Gastroesophageal sphincter (tissue), 4 donors: Measurements from ENCODE around the gene ENO3. TPM values are rescaled to one million over a fixed set of nuclear protein-coding genes. Genes with fewer than 3 reads are reported as not detected.

Source experiments
- ATAC-seq: fragments of 150-250 bp; one replicate; pipeline ENCODE4 v1.9.1; 2016; ENCODE audit warnings: mild to moderate bottlenecking, moderate library complexity
- H3K27ac ChIP-seq, 4 donors: fragments of 200-600 bp; sonication (generic) in 3 of 4; 1 replicate in 3 of 4; 2 replicates in 1 of 4; pipeline ENCODE4 v1.5.1; 2016 to 2019
- H3K27me3 ChIP-seq: fragments of 200-600 bp; sonication (generic); one replicate; pipeline ENCODE4 v1.5.1; 2019
- H3K36me3 ChIP-seq, 2 donors: fragments of 200-600 bp; sonication (generic); one replicate each; pipeline ENCODE4 v1.5.1; 2019; ENCODE audit warnings: control low read depth in 1 of 2
- H3K4me1 ChIP-seq, 3 donors: fragments of 200-600 bp; sonication (generic); 1 replicate in 2 of 3; 2 replicates in 1 of 3; pipeline ENCODE4 v1.5.1; 2016 to 2019; ENCODE audit warnings: control low read depth in 2 of 3
- H3K4me3 ChIP-seq, 2 donors: fragments of 200-600 bp; sonication (generic); one replicate each; pipeline ENCODE4 v1.5.1; 2019; ENCODE audit warnings: mild to moderate bottlenecking in 1 of 2, moderate library complexity in 1 of 2
- H3K9me3 ChIP-seq, 3 donors: fragments of 200-600 bp; sonication (generic); one replicate each; pipeline ENCODE4 v1.5.1; 2017 to 2019; ENCODE audit warnings: control low read depth in 2 of 3
- CTCF ChIP-seq, 4 experiments: fragments of 200-600 bp in 2 of 4; fragments of 450-650 bp in 2 of 4; sonication (generic) in 1 of 4; IDR thresholded peaks; one replicate each; pipeline ENCODE4 v1.5.1; 2017 to 2019; ENCODE audit warnings: antibody characterized with exemption in 4 of 4, mild to moderate bottlenecking in 2 of 4, moderate library complexity in 2 of 4
- EP300 ChIP-seq: sonication (generic); formaldehyde crosslinking; IDR thresholded peaks from one replicate; pipeline ENCODE4 v1.6.1; 2017; ENCODE audit warnings: antibody characterized with exemption, mild to moderate bottlenecking
- POLR2A ChIP-seq, 2 donors: fragments of 450-650 bp; IDR thresholded peaks; one replicate each; pipeline ENCODE4 v1.6.1; 2017; ENCODE audit warnings: antibody characterized with exemption in 2 of 2, mild to moderate bottlenecking in 2 of 2, moderate library complexity in 1 of 2
- POLR2AphosphoS5 ChIP-seq: sonication (generic); formaldehyde crosslinking; IDR thresholded peaks from one replicate; pipeline ENCODE4 v1.6.1; 2017; ENCODE audit warnings: antibody characterized with exemption
- WGBS, 2 donors: methylation state at CpG; one replicate each; pipeline ENCODE4 v1.1.5; 2018; ENCODE audit warnings: low coverage in 1 of 2; 5-methylcytosine and 5-hydroxymethylcytosine counted together
- small RNA-seq, 4 donors: library from RNA; depleted of rRNA; stranded (forward); fragments of <200 nt; gene quantifications; one replicate each; pipeline ENCODE3, GENCODE V24; 2016
- total RNA-seq, 4 donors: library from RNA; depleted of rRNA; stranded (reverse); fragments of >200 nt; gene quantifications; one replicate each; pipeline ENCODE4 v1.1.0, GENCODE V29; 2016

Gene ENO3
- total RNA-seq, 4 donors from 2014 or later: 1.5 to 16.2 (median 7.6) TPM

GRCh38 chr17:5000237-5000639, 49.3 kb downstream of the ENO3 start:
- peak overlapping the region; percentile 4 to 94 (median 87) for H3K27ac ChIP-seq
- WGBS, 2 donors: 40% methylated on average over 3 of the region's 11 CpGs; no CpG with 5 or more reads in 1 of the 2 donors
- ATAC-seq: peak; percentile 65
- peaks cover 0 to 47% of the 10 kb centered on the region in 2 donors for H3K36me3 ChIP-seq
- H3K9me3 ChIP-seq: no peaks in the 10 kb centered on the region
- no peaks in the 10 kb centered on the region for H3K27me3 ChIP-seq
- peak; percentile 85 for TF ChIP-seq POLR2AphosphoS5
- TF ChIP-seq EP300: no peak
- peak overlapping the region; percentile 57 to 84 for H3K4me3 ChIP-seq
- peaks cover 0 to 42% (median 24%) of the 10 kb centered on the region in 3 donors for H3K4me1 ChIP-seq

GRCh38 chr17:5002121-5002788, 51.3 kb downstream of the ENO3 start:
- Histone ChIP-seq H3K9me3 (no peaks in the 10 kb centered on the region), H3K27me3 (no peaks in the 10 kb centered on the region), H3K27ac (no peak overlapping the region), H3K36me3 (peaks cover 0 to 67% of the 10 kb centered on the region in 2 donors), H3K4me3 (no peak overlapping the region), H3K4me1 (peaks cover 0 to 34% (median 18%) of the 10 kb centered on the region in 3 donors)
- no peak for ATAC-seq
- TF ChIP-seq EP300 (no peak), CTCF (IDR thresholded peaks at IDR 0.05) (no peak), POLR2A (IDR thresholded peaks at IDR 0.05) (no peak), POLR2AphosphoS5 (no peak)
- WGBS, 2 donors: 87% methylated on average over 3 of the region's 20 CpGs; no CpG with 5 or more reads in 1 of the 2 donors

- no peak for TF ChIP-seq POLR2A (IDR thresholded peaks at IDR 0.05)
- no peak for TF ChIP-seq POLR2AphosphoS5
- TF ChIP-seq EP300: no peak
- TF ChIP-seq CTCF (IDR thresholded peaks at IDR 0.05): no peak
- Histone ChIP-seq H3K27ac (no peak overlapping the region), H3K4me3 (no peak overlapping the region), H3K9me3 (no peaks in the 10 kb centered on the region), H3K36me3 (peaks cover 0 to 78% of the 10 kb centered on the region in 2 donors), H3K27me3 (no peaks in the 10 kb centered on the region), H3K4me1 (peaks cover 0 to 33% (median 18%) of the 10 kb centered on the region in 3 donors)
- 90 to 98% methylated on average over 7 of the region's 18 CpGs for WGBS, 2 donors
- no peak for ATAC-seq
Measured at GRCh38 chr17:5003214-5003867, 52.4 kb downstream of the ENO3 start.

Small RNA genes within 50 kb of the gene (small RNA-seq; reads per million reads assigned to genes)
- gene MIR6864 (0 to 0.26 (median 0.04) reads per million in 4 donors), gene MIR6865 (0 to 0.12 (median 0) reads per million in 4 donors)

Other genes with a start within 250 kb of the ENO3 start
- 10 to 100 TPM; 23.7 to 53.4 (median 28.5) TPM for gene PELP1, start 247.0 kb upstream of the ENO3 start, total RNA-seq
- gene ARRB2, start 240.5 kb upstream of the ENO3 start, total RNA-seq: 10 to 100 TPM; 18.7 to 33.6 (median 28.5) TPM
- 10 to 100 TPM; 21.9 to 28.9 (median 22.7) TPM for gene MED11, start 219.7 kb upstream of the ENO3 start, total RNA-seq
- gene ZMYND15, start 211.3 kb upstream of the ENO3 start, total RNA-seq: 1 to 10 TPM in 1 of 4 donors, under 1 TPM in 2, not detected in 1; 0.31 to 1.2 (median 0.67) TPM
- gene CXCL16, start 211.2 kb upstream of the ENO3 start, total RNA-seq: 10 to 100 TPM in 2 of 4 donors, 1 to 10 TPM in 2; 5.3 to 11.6 (median 8.3) TPM
- not detected for gene TM4SF5, start 179.2 kb upstream of the ENO3 start, total RNA-seq
- 1 to 10 TPM in 2 of 4 donors, not detected in 2; 1.3 to 3.5 TPM for gene VMO1, start 164.8 kb upstream of the ENO3 start, total RNA-seq
- not detected for gene GLTPD2, start 162.2 kb upstream of the ENO3 start, total RNA-seq
- 100 to 1,000 TPM; 184 to 242 (median 187) TPM for gene PSMB6, start 155.0 kb upstream of the ENO3 start, total RNA-seq
- gene PLD2, start 144.0 kb upstream of the ENO3 start, total RNA-seq: 10 to 100 TPM; 10.2 to 21.3 (median 15.7) TPM
- 10 to 100 TPM; 29.3 to 48.6 (median 46.4) TPM for gene MINK1, start 117.8 kb upstream of the ENO3 start, total RNA-seq
- under 1 TPM; 0.30 to 0.81 (median 0.68) TPM for gene C17orf107, start 51.6 kb upstream of the ENO3 start, total RNA-seq
- under 1 TPM in 2 of 4 donors, not detected in 2; 0.23 to 0.67 TPM for gene CHRNE, start 48.0 kb upstream of the ENO3 start, total RNA-seq
- gene GP1BA, start 18.8 kb upstream of the ENO3 start, total RNA-seq: under 1 TPM in 1 of 4 donors, not detected in 3; 0.19 TPM
- 10 to 100 TPM; 28.7 to 58.9 (median 46.8) TPM for gene SLC25A11, start 11.1 kb upstream of the ENO3 start, total RNA-seq
- gene RNF167, start 10.9 kb upstream of the ENO3 start, total RNA-seq: 10 to 100 TPM; 67.3 to 98.8 (median 85.9) TPM
- gene PFN1, start 2.6 kb upstream of the ENO3 start, total RNA-seq: 1,000 to 10,000 TPM in 2 of 4 donors, 100 to 1,000 TPM in 2; 920 to 1,441 (median 1,060) TPM
- 10 to 100 TPM; 35.1 to 77.5 (median 55.2) TPM for gene SPAG7, start 16.7 kb downstream of the ENO3 start, total RNA-seq
- 10 to 100 TPM; 16.7 to 50.0 (median 26.1) TPM for gene CAMTA2, start 36.6 kb downstream of the ENO3 start, total RNA-seq
- 1 to 10 TPM in 2 of 4 donors, under 1 TPM in 1, not detected in 1; 0.93 to 4.4 (median 3.8) TPM for gene INCA1, start 46.4 kb downstream of the ENO3 start, total RNA-seq
- gene KIF1C, start 46.8 kb downstream of the ENO3 start, total RNA-seq: 100 to 1,000 TPM; 147 to 302 (median 180) TPM
- gene SLC52A1, start 84.3 kb downstream of the ENO3 start, total RNA-seq: not detected
- gene ZFP3, start 127.3 kb downstream of the ENO3 start, total RNA-seq: 1 to 10 TPM; 5.8 to 8.1 (median 6.6) TPM
- gene ZNF232, start 160.8 kb downstream of the ENO3 start, total RNA-seq: 10 to 100 TPM; 10.5 to 22.9 (median 14.7) TPM
- gene USP6, start 164.9 kb downstream of the ENO3 start, total RNA-seq: 1 to 10 TPM in 1 of 4 donors, under 1 TPM in 3; 0.07 to 6.1 (median 0.20) TPM
- gene ZNF594, start 240.7 kb downstream of the ENO3 start, total RNA-seq: 10 to 100 TPM in 2 of 4 donors, 1 to 10 TPM in 2; 8.4 to 21.3 (median 10.7) TPM